Activated CD8-positive, alpha-beta T cell treated with anti-CD3 and anti-CD28 coated beads for 36 hours (primary cell): Measurements from ENCODE around the gene HIGD1A. TPM values are rescaled to one million over a fixed set of nuclear protein-coding genes. Genes with fewer than 3 reads are reported as not detected.

Source experiments
- ATAC-seq: fragments of 200-7000 bp; cut with Tn5 transposase; one replicate; pipeline ENCODE4 v1.10.0; 2021; ENCODE audit warnings: mild to moderate bottlenecking, moderate library complexity
- CTCF ChIA-PET: fragments of 350-600 bp; sonication (Branson Sonifier 250); formaldehyde crosslinking; loops from one replicate; lab custom pipeline; 2021; ENCODE audit warnings: antibody characterized with exemption; lab: Charles Lee
- POLR2A ChIA-PET: fragments of 350-600 bp; sonication (Branson Sonifier 250); formaldehyde crosslinking; loops from one replicate; lab custom pipeline; 2021; ENCODE audit warnings: antibody characterized with exemption; lab: Charles Lee
- DNase-seq: peaks from one replicate; pipeline ENCODE4 v3.0.0-alpha.2; 2020
- H3K27ac Mint-ChIP-seq: one replicate; pipeline ENCODE4 v1.8.0; 2021; ENCODE audit warnings: mild to moderate bottlenecking, mixed read lengths
- H3K27me3 Mint-ChIP-seq: one replicate; pipeline ENCODE4 v1.8.0; 2021; ENCODE audit warnings: mixed read lengths
- H3K36me3 Mint-ChIP-seq: one replicate; pipeline ENCODE4 v1.8.0; 2021; ENCODE audit warnings: low read depth, mixed read lengths
- H3K4me1 Mint-ChIP-seq: one replicate; pipeline ENCODE4 v1.8.0; 2021; ENCODE audit warnings: low read depth, mixed read lengths
- H3K4me3 Mint-ChIP-seq: one replicate; pipeline ENCODE4 v1.8.0; 2021; ENCODE audit warnings: mild to moderate bottlenecking, moderate library complexity, mixed read lengths
- H3K9me3 Mint-ChIP-seq: one replicate; pipeline ENCODE4 v1.8.0; 2021; ENCODE audit warnings: mixed read lengths
- CTCF ChIP-seq: fragments of 200-600 bp; IDR thresholded peaks from one replicate; pipeline ENCODE4 v1.8.0; 2022; ENCODE audit warnings: antibody characterized with exemption, mild to moderate bottlenecking
- intact Hi-C: fragments of 100-400 bp; cut with micrococcal nuclease; formaldehyde crosslinking; loops from one replicate; pipeline ENCODE4 v1.10.0; 2022
- total RNA-seq, 2 experiments: library from RNA; stranded (reverse); gene quantifications; one replicate each; pipeline ENCODE4 v1.2.3, GENCODE V29; 2021

HIGD1A gene
- total RNA-seq, 2 experiments from 2014 or later = 58.4 to 60.5 TPM

- Mint-ChIP-seq H3K9me3 (no peaks in the 10 kb centered on the region), H3K4me3 (no peak overlapping the region), H3K27me3 (no peaks in the 10 kb centered on the region), H3K36me3 (no peaks in the 10 kb centered on the region), H3K27ac (no peak overlapping the region), H3K4me1 (peaks cover 11% of the 10 kb centered on the region)
- ATAC-seq (no peak), DNase-seq (no peak)
- ChIA-PET CTCF (interaction anchor here (0.6 to 3.1 kb wide), 17 partner anchors 8 to 262 kb away, joined by 3 to 23 read pairs (median 5); partner anchors contain the start of gene SEC22C), POLR2A (no interaction called here)
- intact Hi-C loops = loop anchor here (10.0 kb wide), 1 partner anchor 159 kb away; the partner anchor contains the start of gene SEC22C
- no peak for TF ChIP-seq CTCF
These were observed 60.9 kb downstream of the HIGD1A start for GRCh38 chr3:42743204-42743995.

GRCh38 chr3:42742688-42743087 is 61.6 kb downstream of the HIGD1A start:
- Mint-ChIP-seq H3K4me3 (no peak overlapping the region), H3K9me3 (no peaks in the 10 kb centered on the region), H3K27ac (no peak overlapping the region), H3K36me3 (no peaks in the 10 kb centered on the region), H3K27me3 (no peaks in the 10 kb centered on the region), H3K4me1 (peaks cover 5% of the 10 kb centered on the region)
- ATAC-seq = no peak
- ChIA-PET CTCF (interaction anchor here (0.6 to 3.1 kb wide), 5 partner anchors 9 to 197 kb away, joined by 3 to 10 read pairs (median 4); partner anchors contain the start of gene SEC22C), POLR2A (no interaction called here)
- no peak for TF ChIP-seq CTCF
- intact Hi-C loops = loop anchor here (10.0 kb wide), 1 partner anchor 158 kb away; the partner anchor contains the start of gene SEC22C
- no peak for DNase-seq

- intact Hi-C loops = loop anchor here (10.0 kb wide), 1 partner anchor 157 kb away; the partner anchor contains the start of gene SEC22C
- no peaks in the 10 kb centered on the region for H3K9me3 Mint-ChIP-seq
- H3K36me3 Mint-ChIP-seq = no peaks in the 10 kb centered on the region
- no peak for TF ChIP-seq CTCF
- no peak overlapping the region for H3K27ac Mint-ChIP-seq
- no peak overlapping the region for H3K4me3 Mint-ChIP-seq
- ATAC-seq (no peak), DNase-seq (no peak)
- no peaks in the 10 kb centered on the region for H3K27me3 Mint-ChIP-seq
- peaks cover under 1% of the 10 kb centered on the region for H3K4me1 Mint-ChIP-seq
- POLR2A ChIA-PET = no interaction called here
- CTCF ChIA-PET = interaction anchor here (0.7 to 1.4 kb wide), 3 partner anchors 9 to 196 kb away, joined by 3 to 4 read pairs (median 4); no protein-coding TSS in a partner anchor
These were observed 62.0 kb downstream of the HIGD1A start for GRCh38 chr3:42742259-42742658.

- no peak for DNase-seq
These were observed 62.5 kb downstream of the HIGD1A start for GRCh38 chr3:42741796-42742195.

More at GRCh38 chr3:42741796-42742195, 62.5 kb downstream of the HIGD1A start:
- H3K36me3 Mint-ChIP-seq = no peaks in the 10 kb centered on the region
- H3K27ac Mint-ChIP-seq = no peak overlapping the region
- intact Hi-C loops = loop anchor here (10.0 kb wide), 1 partner anchor 157 kb away; the partner anchor contains the start of gene SEC22C
- TF ChIP-seq CTCF = no peak
- POLR2A ChIA-PET = no interaction called here
- H3K9me3 Mint-ChIP-seq = no peaks in the 10 kb centered on the region
- CTCF ChIA-PET = interaction anchor here (0.8 to 2.2 kb wide), 4 partner anchors 8 to 194 kb away, joined by 3 to 4 read pairs (median 4); no protein-coding TSS in a partner anchor
- H3K4me3 Mint-ChIP-seq = no peak overlapping the region
- no peaks in the 10 kb centered on the region for H3K27me3 Mint-ChIP-seq
- no peak for ATAC-seq
- no peaks in the 10 kb centered on the region for H3K4me1 Mint-ChIP-seq
